NCI-H2196 treated with DMSO at 0.1 percent for 48 hours (cell line): ENCODE measurements around the gene UACA.

ENCODE experiments used
- DNase-seq: peaks from one replicate; lab custom pipeline; 2025; ENCODE audit not compliant: unreplicated experiment; lab: John Stamatoyannopoulos, UW

Gene UACA

DNA sequence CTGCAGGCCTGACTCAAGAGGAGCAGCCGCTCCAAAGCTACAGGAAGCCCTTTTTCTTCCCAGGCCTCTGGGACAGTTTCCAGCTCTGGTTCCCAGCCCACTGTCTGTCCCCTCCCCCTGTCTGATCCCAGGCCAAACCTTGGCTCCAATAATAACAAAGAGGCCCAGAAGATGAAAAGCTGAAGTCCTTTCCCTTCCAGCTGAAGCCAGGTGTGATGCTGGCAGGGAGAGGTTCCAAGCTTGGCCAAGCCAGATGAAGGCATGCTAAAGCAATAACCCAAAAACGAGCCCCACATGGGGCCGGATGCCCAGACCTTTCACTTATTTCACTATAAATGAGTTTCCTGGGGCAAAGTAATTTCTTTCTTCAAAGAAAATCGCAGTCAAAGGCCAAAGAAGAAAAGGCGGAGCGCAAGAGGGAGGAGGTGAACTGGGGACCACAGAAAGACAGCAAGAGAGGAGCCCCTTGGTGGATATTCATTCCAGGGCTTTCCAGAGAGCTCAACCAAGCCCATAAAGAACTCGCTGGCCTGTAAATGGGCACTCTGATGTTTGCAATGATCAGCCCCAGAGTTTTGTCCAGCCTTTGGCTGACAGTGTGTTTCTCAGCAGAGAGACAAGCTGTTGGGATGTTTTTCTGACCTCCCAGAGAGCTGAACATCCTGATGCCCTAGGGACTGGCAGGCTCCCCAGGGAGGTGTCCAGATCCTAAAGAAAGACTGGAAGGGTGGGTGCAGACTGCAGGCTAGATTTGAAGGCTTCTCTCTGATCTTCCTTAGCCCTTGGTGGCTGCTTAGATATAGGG lies 157.6 kb downstream of the UACA start:
- peak; percentile 38 for DNase-seq

DNA sequence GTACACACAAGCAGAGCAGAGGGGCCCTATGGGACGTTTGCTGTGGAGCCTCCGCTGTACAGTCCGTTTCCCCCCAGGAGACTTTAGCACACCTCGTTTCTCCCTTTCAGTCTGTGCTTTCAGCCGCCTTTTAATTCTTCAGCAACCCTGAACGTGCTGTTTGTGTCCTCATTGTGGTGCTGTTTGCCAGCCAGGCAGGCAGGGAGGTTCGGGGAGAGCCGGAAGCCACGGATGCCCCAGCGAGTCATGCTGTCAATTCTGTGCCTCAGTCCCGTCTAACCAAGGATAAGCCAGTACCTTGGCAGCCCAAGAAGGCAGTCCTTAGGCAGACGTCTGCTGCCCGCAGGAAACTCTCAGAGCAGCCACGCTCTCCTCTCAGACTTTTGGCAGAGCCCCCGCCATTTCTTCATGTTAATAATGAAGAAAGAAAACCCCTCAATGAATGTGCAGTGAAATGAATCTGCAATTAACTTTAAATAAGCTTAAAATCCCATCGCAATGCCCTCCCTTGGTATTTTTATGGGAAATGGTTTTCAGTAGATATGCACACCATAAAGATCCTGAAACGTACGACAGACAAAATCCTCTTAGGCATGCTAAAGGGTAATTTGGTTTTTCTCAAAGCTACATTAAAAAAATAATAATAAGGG lies 158.6 kb downstream of the UACA start:
- DNase-seq: no peak
